HepG2 (cell line): ENCODE measurements around the gene ADCYAP1R1. TPM values are rescaled to one million over a fixed set of nuclear protein-coding genes. Genes with fewer than 3 reads are reported as not detected.
A peak's percentile ranks its signal among the peaks of the same experiment; 100 is the strongest.

Experiments used
- ARHGAP35 ChIP-seq: sonication (generic); formaldehyde crosslinking; IDR thresholded peaks from 2 replicates; pipeline ENCODE4 v1.9.0; 2022; ENCODE audit warnings: mild to moderate bottlenecking, inconsistent platforms, moderate library complexity, missing genetic modification reagents, borderline replicate concordance
- CEBPB ChIP-seq: IDR thresholded peaks from 2 replicates; pipeline ENCODE4 v1.6.1; 2011; ENCODE audit warnings: low read depth, low read length, improper control_type of control experiment, borderline replicate concordance
- FOSL2 ChIP-seq: sonication (generic); formaldehyde crosslinking; IDR thresholded peaks from 2 replicates; pipeline ENCODE4 v1.4.0; 2020; ENCODE audit warnings: missing genetic modification reagents
- FOXA1 ChIP-seq, 2 experiments: fragments of 450-650 bp in 1 of 2; sonication (generic) in 1 of 2; formaldehyde crosslinking in 1 of 2; IDR thresholded peaks; 2 replicates each; pipeline versions ENCODE4 v1.4.0 to v1.6.1; 2016 to 2020; ENCODE audit warnings: missing genetic modification reagents in 1 of 2
- JUN ChIP-seq: sonication (generic); formaldehyde crosslinking; IDR thresholded peaks from 2 replicates; pipeline ENCODE4 v1.4.0; 2020; ENCODE audit warnings: mild to moderate bottlenecking, missing genetic modification reagents
- JUNB ChIP-seq: sonication (generic); formaldehyde crosslinking; IDR thresholded peaks from 2 replicates; pipeline ENCODE4 v1.8.0; 2022; ENCODE audit warnings: missing genetic modification reagents, mild to moderate bottlenecking, borderline replicate concordance
- MAFF ChIP-seq: IDR thresholded peaks from 2 replicates; pipeline ENCODE4 v1.6.1; 2011; ENCODE audit warnings: low read depth, low read length, improper control_type of control experiment
- NR3C1 ChIP-seq: sonication (generic); formaldehyde crosslinking; IDR thresholded peaks from 2 replicates; pipeline ENCODE4 v1.4.0; 2020; ENCODE audit warnings: missing genetic modification reagents
- RAD21 ChIP-seq: fragments of 450-650 bp; formaldehyde crosslinking; IDR thresholded peaks from 2 replicates; pipeline ENCODE4 v1.5.0; 2020; ENCODE audit warnings: mild to moderate bottlenecking
- SIX4 ChIP-seq: sonication (generic); formaldehyde crosslinking; IDR thresholded peaks from 2 replicates; pipeline ENCODE4 v1.4.0; 2020; ENCODE audit warnings: missing genetic modification reagents
- SKI ChIP-seq: fragments of 450-650 bp; IDR thresholded peaks from one replicate; pipeline ENCODE4 v1.6.1; 2018; ENCODE audit warnings: mild to moderate bottlenecking; ENCODE audit not compliant: partially characterized antibody
- STAG1 ChIP-seq: sonication (generic); formaldehyde crosslinking; IDR thresholded peaks from 2 replicates; pipeline ENCODE4 v1.4.0; 2020; ENCODE audit warnings: missing genetic modification reagents
- YEATS2 ChIP-seq: sonication (generic); formaldehyde crosslinking; IDR thresholded peaks from 2 replicates; pipeline ENCODE4 v1.4.0; 2020; ENCODE audit warnings: missing genetic modification reagents, borderline replicate concordance
- ZFYVE20 ChIP-seq: sonication (generic); formaldehyde crosslinking; IDR thresholded peaks from 2 replicates; pipeline ENCODE4 v1.8.0; 2023; ENCODE audit warnings: low read depth, mild to moderate bottlenecking, moderate library complexity, missing genetic modification reagents, borderline replicate concordance
- ZNF274 ChIP-seq: sonication (generic); formaldehyde crosslinking; IDR thresholded peaks from 2 replicates; pipeline ENCODE4 v1.5.1; 2020; ENCODE audit warnings: mild to moderate bottlenecking, missing genetic modification reagents
- ZNF431 ChIP-seq: sonication (generic); formaldehyde crosslinking; IDR thresholded peaks from 2 replicates; pipeline ENCODE4 v1.9.0; 2022; ENCODE audit warnings: missing genetic modification reagents, low read depth, mild to moderate bottlenecking, borderline replicate concordance
- ZNF549 ChIP-seq: sonication (generic); formaldehyde crosslinking; IDR thresholded peaks from 2 replicates; pipeline ENCODE4 v1.5.0; 2020; ENCODE audit warnings: missing genetic modification reagents
- ZNF652 ChIP-seq: IDR thresholded peaks from 2 replicates; pipeline ENCODE4 v1.6.1; 2016; ENCODE audit warnings: low read depth, borderline replicate concordance
- ZNF782 ChIP-seq: sonication (generic); formaldehyde crosslinking; IDR thresholded peaks from 2 replicates; pipeline ENCODE4 v1.4.0; 2020; ENCODE audit warnings: missing genetic modification reagents, mild to moderate bottlenecking, borderline replicate concordance
- ZNF839 ChIP-seq: sonication (generic); formaldehyde crosslinking; IDR thresholded peaks from 2 replicates; pipeline ENCODE4 v1.4.0; 2020; ENCODE audit warnings: missing genetic modification reagents, mild to moderate bottlenecking, borderline replicate concordance
- ZSCAN12 ChIP-seq: sonication (generic); formaldehyde crosslinking; IDR thresholded peaks from 2 replicates; pipeline ENCODE4 v1.9.0; 2021; ENCODE audit warnings: mild to moderate bottlenecking, missing genetic modification reagents
- ZSCAN22 ChIP-seq: sonication (generic); formaldehyde crosslinking; IDR thresholded peaks from 2 replicates; pipeline ENCODE4 v1.4.0; 2020; ENCODE audit warnings: mild to moderate bottlenecking, missing genetic modification reagents
- polyA plus RNA-seq, 8 experiments: library from polyadenylated mRNA; depleted of rRNA in 3 of 8; stranded (reverse) in 7 of 8; unstranded in 1 of 8; fragments of >200 nt; fragmentation: Illumina TruSeq in 4 of 8; extraction: Trizol in 4 of 8; gene quantifications; 2 replicates each; pipeline versions ENCODE4 v1.2.1 to v1.2.3, GENCODE V29; 2011 to 2016; ENCODE audit warnings: low read depth in 4 of 8, missing spikeins in 1 of 8, mixed read lengths in 1 of 8; ENCODE audit not compliant: insufficient read depth in 1 of 8
- total RNA-seq, 5 experiments: library from RNA; depleted of rRNA; stranded (reverse); fragments of >200 nt; fragmentation: Illumina TruSeq; extraction: Trizol; gene quantifications; 2 replicates each; pipeline ENCODE4 v1.2.3, GENCODE V29; 2016; ENCODE audit warnings: low read depth in 1 of 5
- TF ChIP-seq, protein P1 (sequence below), 2 experiments: sonication (generic) in 1 of 2; formaldehyde crosslinking in 1 of 2; IDR thresholded peaks; 2 replicates each; pipeline versions ENCODE4 v1.4.0 to v1.6.1; 2016 to 2020; ENCODE audit warnings: borderline replicate concordance in 1 of 2, low read depth in 1 of 2, mild to moderate bottlenecking in 1 of 2, missing genetic modification reagents in 1 of 2
- TF ChIP-seq, protein P2 (sequence below): sonication (generic); formaldehyde crosslinking; IDR thresholded peaks from 2 replicates; pipeline ENCODE4 v1.8.1; 2023; ENCODE audit warnings: missing genetic modification reagents, mild to moderate bottlenecking, borderline replicate concordance
- TF ChIP-seq, protein P3 (sequence below): sonication (generic); formaldehyde crosslinking; IDR thresholded peaks from 2 replicates; pipeline ENCODE4 v1.4.0; 2020; ENCODE audit warnings: mild to moderate bottlenecking, missing genetic modification reagents
- TF ChIP-seq, protein P4 (sequence below): sonication (generic); formaldehyde crosslinking; IDR thresholded peaks from 2 replicates; pipeline ENCODE4 v1.9.0; 2021; ENCODE audit warnings: missing genetic modification reagents, mild to moderate bottlenecking, borderline replicate concordance

The ADCYAP1R1 gene
- total and polyA plus RNA-seq, 2 of the 13 experiments (the other 11 are each of a cell fraction or from before 2014, with no cell fraction given) = not detected

DNA sequence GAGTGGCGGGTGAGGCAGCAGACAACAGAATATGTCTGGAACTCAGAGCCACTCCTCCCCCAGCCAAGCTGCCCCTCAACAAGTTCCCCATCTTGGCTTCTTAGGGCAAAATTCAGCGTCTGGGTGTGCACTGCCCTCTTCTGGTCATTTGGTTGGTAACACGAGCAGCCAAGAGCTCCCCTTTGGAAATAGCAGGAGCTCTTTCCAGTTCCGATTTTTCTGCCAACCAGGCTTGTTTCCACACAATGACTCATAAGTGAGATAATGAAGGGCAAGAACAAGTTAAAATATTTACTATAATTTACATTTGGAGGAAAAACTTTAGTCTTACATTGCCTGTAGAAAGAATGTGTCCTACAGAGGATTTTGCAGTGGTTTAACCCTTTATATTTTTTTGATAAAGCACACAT is 70.5 kb downstream of the ADCYAP1R1 start (continued):
- TF ChIP-seq SKI = no peak
- TF ChIP-seq ZNF274 (CRISPR knock-in tag) = no peak
- TF ChIP-seq, protein P1, sequence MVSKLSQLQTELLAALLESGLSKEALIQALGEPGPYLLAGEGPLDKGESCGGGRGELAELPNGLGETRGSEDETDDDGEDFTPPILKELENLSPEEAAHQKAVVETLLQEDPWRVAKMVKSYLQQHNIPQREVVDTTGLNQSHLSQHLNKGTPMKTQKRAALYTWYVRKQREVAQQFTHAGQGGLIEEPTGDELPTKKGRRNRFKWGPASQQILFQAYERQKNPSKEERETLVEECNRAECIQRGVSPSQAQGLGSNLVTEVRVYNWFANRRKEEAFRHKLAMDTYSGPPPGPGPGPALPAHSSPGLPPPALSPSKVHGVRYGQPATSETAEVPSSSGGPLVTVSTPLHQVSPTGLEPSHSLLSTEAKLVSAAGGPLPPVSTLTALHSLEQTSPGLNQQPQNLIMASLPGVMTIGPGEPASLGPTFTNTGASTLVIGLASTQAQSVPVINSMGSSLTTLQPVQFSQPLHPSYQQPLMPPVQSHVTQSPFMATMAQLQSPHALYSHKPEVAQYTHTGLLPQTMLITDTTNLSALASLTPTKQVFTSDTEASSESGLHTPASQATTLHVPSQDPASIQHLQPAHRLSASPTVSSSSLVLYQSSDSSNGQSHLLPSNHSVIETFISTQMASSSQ (IDR thresholded peaks at IDR 0.05; ENCODE audit: low read depth) = no peak
- TF ChIP-seq, protein P1 (CRISPR knock-in tag; IDR thresholded peaks at IDR 0.05; ENCODE audit: borderline replicate concordance) = no peak
- peak; percentile 62; the same call in 1 of the 2 replicates for TF ChIP-seq ZNF652 (CRISPR knock-in tag)
- no peak for TF ChIP-seq SIX4 (CRISPR knock-in tag)
- no peak for TF ChIP-seq ZSCAN22 (CRISPR knock-in tag)
- TF ChIP-seq CEBPB = no peak
- TF ChIP-seq, protein P2, sequence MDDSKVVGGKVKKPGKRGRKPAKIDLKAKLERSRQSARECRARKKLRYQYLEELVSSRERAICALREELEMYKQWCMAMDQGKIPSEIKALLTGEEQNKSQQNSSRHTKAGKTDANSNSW (CRISPR knock-in tag) = no peak
- 0 out of 2 replicates have a peak, but pooled peaks have one; percentile 10 for TF ChIP-seq FOSL2 (CRISPR knock-in tag)
- 0 out of 2 replicates have a peak, but pooled peaks have one; percentile 12 for TF ChIP-seq MAFF
- TF ChIP-seq FOXA1 (IDR thresholded peaks at IDR 0.05) = no peak
- no peak for TF ChIP-seq FOXA1 (CRISPR knock-in tag; IDR thresholded peaks at IDR 0.05)
- TF ChIP-seq NR3C1 (CRISPR knock-in tag) = no peak
- TF ChIP-seq STAG1 (CRISPR knock-in tag) = peak; percentile 73
- TF ChIP-seq ZNF782 (CRISPR knock-in tag) = no peak
- no peak for TF ChIP-seq YEATS2 (CRISPR knock-in tag)
- TF ChIP-seq ZNF431 = no peak
- no peak for TF ChIP-seq ZSCAN12 (CRISPR knock-in tag)
- no peak for TF ChIP-seq ZNF549 (CRISPR knock-in tag)
- no peak for TF ChIP-seq ARHGAP35 (CRISPR knock-in tag)
- TF ChIP-seq RAD21 = 0 out of 2 replicates have a peak, but pooled peaks have one; percentile 47
- no peak for TF ChIP-seq JUNB (CRISPR knock-in tag)
- TF ChIP-seq, protein P3, sequence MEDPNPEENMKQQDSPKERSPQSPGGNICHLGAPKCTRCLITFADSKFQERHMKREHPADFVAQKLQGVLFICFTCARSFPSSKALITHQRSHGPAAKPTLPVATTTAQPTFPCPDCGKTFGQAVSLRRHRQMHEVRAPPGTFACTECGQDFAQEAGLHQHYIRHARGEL (CRISPR knock-in tag) = no peak
- TF ChIP-seq, protein P4, sequence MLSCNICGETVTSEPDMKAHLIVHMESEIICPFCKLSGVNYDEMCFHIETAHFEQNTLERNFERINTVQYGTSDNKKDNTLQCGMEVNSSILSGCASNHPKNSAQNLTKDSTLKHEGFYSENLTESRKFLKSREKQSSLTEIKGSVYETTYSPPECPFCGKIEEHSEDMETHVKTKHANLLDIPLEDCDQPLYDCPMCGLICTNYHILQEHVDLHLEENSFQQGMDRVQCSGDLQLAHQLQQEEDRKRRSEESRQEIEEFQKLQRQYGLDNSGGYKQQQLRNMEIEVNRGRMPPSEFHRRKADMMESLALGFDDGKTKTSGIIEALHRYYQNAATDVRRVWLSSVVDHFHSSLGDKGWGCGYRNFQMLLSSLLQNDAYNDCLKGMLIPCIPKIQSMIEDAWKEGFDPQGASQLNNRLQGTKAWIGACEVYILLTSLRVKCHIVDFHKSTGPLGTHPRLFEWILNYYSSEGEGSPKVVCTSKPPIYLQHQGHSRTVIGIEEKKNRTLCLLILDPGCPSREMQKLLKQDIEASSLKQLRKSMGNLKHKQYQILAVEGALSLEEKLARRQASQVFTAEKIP = no peak
- no peak for TF ChIP-seq JUN (CRISPR knock-in tag)
- TF ChIP-seq ZNF839 = no peak
- TF ChIP-seq ZFYVE20 (CRISPR knock-in tag) = no peak
